NCI-H1092 treated with DMSO at 0.1 percent for 48 hours (cell line): ENCODE measurements around the gene PLEKHB2.
"Not testable (repeated sequence)": the region's sequence is repeated elsewhere in the genome, so short reads cannot be mapped to it uniquely, and the experiment has no call there.

Experiments
- DNase-seq: peaks from one replicate; lab custom pipeline; 2025; lab: John Stamatoyannopoulos, UW

The PLEKHB2 gene

GRCh38 chr2:131093696-131094462 is 11.3 kb upstream of the PLEKHB2 start:
- peak; percentile 74 for DNase-seq

GRCh38 chr2:131094463-131095281 is 10.5 kb upstream of the PLEKHB2 start:
- DNase-seq: no peak

GRCh38 chr2:131103165-131103564 is 2.0 kb upstream of the PLEKHB2 start:
- DNase-seq: no peak

GRCh38 chr2:131104487-131105155 is 515 bp upstream of the PLEKHB2 start:
- peak; percentile 87 for DNase-seq

- no peak for DNase-seq
These were observed 1.0 kb downstream of the PLEKHB2 start for GRCh38 chr2:131105950-131106801.

- no peak for DNase-seq
These were observed 7.4 kb downstream of the PLEKHB2 start for GRCh38 chr2:131112529-131112928.

GRCh38 chr2:131113566-131114227 is 8.6 kb downstream of the PLEKHB2 start:
- no peak for DNase-seq

- DNase-seq: not testable (repeated sequence)
These were observed 9.8 kb downstream of the PLEKHB2 start for GRCh38 chr2:131114950-131115349.

- DNase-seq: no peak
These were observed 10.6 kb downstream of the PLEKHB2 start for GRCh38 chr2:131115752-131116151.

- no peak for DNase-seq
These were observed 15.7 kb downstream of the PLEKHB2 start for GRCh38 chr2:131120815-131121317.

- no peak for DNase-seq
These were observed 16.3 kb downstream of the PLEKHB2 start for GRCh38 chr2:131121464-131121863.

GRCh38 chr2:131122496-131122895 is 17.4 kb downstream of the PLEKHB2 start:
- no peak for DNase-seq

- no peak for DNase-seq
These were observed 18.1 kb downstream of the PLEKHB2 start for GRCh38 chr2:131123192-131123591.

- peak; percentile 22 for DNase-seq
These were observed 20.1 kb downstream of the PLEKHB2 start for GRCh38 chr2:131125195-131125757.

GRCh38 chr2:131126436-131126835 is 21.3 kb downstream of the PLEKHB2 start:
- no peak for DNase-seq

GRCh38 chr2:131127076-131127475 is 21.9 kb downstream of the PLEKHB2 start:
- no peak for DNase-seq

GRCh38 chr2:131127981-131128380 is 22.8 kb downstream of the PLEKHB2 start:
- no peak for DNase-seq

- DNase-seq: no peak
These were observed 25.1 kb downstream of the PLEKHB2 start for GRCh38 chr2:131130298-131130596.

- DNase-seq: no peak
These were observed 27.6 kb downstream of the PLEKHB2 start for GRCh38 chr2:131132729-131133128.

- no peak for DNase-seq
These were observed 35.4 kb downstream of the PLEKHB2 start for GRCh38 chr2:131140581-131140980.

GRCh38 chr2:131142849-131143248 is 37.7 kb downstream of the PLEKHB2 start:
- DNase-seq: no peak
